HEK293 (cell line): ENCODE data around the gene GTPBP3.

Source experiments
- CTCF ChIA-PET: fragments of 350-600 bp; formaldehyde crosslinking; extraction: SDS; loops from one replicate; lab custom pipeline; 2021; ENCODE audit warnings: antibody characterized with exemption; lab: Yijun Ruan, JAX
- POLR2A ChIA-PET: fragments of 300-600 bp; formaldehyde crosslinking; extraction: SDS; loops from one replicate; lab custom pipeline; 2020; ENCODE audit warnings: antibody characterized with exemption, inconsistent platforms; lab: Yijun Ruan, JAX
- H3K27ac ChIP-seq: fragments of 200-500 bp; sonication (Bioruptor generic); 2 replicates; pipeline ENCODE4 v1.5.1; 2014; ENCODE audit warnings: low read depth, low read length, control low read depth, inconsistent platforms; ENCODE audit errors: extremely low read depth
- H3K36me3 ChIP-seq, 2 experiments: fragments of 200-500 bp in 1 of 2; sonication (Bioruptor generic) in 1 of 2; 1 replicate in 1 of 2; 2 replicates in 1 of 2; pipeline ENCODE4 v1.5.1; 2014 to 2017; ENCODE audit warnings: inconsistent platforms in 2 of 2, low read length in 2 of 2; ENCODE audit not compliant: control insufficient read depth in 2 of 2, insufficient read depth in 1 of 2
- H3K4me1 ChIP-seq: fragments of 200-500 bp; sonication (Bioruptor generic); 2 replicates; pipeline ENCODE4 v1.5.1; 2014; ENCODE audit warnings: mild to moderate bottlenecking, low read length, inconsistent platforms; ENCODE audit not compliant: control insufficient read depth, insufficient read depth
- H3K4me3 ChIP-seq: 2 replicates; pipeline ENCODE4 v1.5.1; 2011; ENCODE audit warnings: low read depth, mild to moderate bottlenecking, control low read depth, low read length, moderate library complexity
- H3K9me3 ChIP-seq: fragments of 200-500 bp; sonication (Bioruptor generic); 2 replicates; pipeline ENCODE4 v1.5.1; 2014; ENCODE audit warnings: low read depth, low read length, inconsistent platforms; ENCODE audit not compliant: control insufficient read depth, insufficient read depth
- BCL11B ChIP-seq: fragments of 450-650 bp; formaldehyde crosslinking; IDR thresholded peaks from 2 replicates; pipeline ENCODE4 v1.5.1; 2016; ENCODE audit warnings: low read depth, missing biosample characterization, missing genetic modification characterization
- IKZF3 ChIP-seq: fragments of 450-650 bp; IDR thresholded peaks from 2 replicates; pipeline ENCODE4 v1.5.0; 2018; ENCODE audit warnings: missing biosample characterization, mild to moderate bottlenecking, missing genetic modification characterization, moderate library complexity
- KLF16 ChIP-seq: fragments of 450-650 bp; formaldehyde crosslinking; IDR thresholded peaks from 2 replicates; pipeline ENCODE4 v1.5.1; 2017; ENCODE audit warnings: missing biosample characterization, missing genetic modification characterization
- SALL2 ChIP-seq: fragments of 450-650 bp; formaldehyde crosslinking; IDR thresholded peaks from 2 replicates; pipeline ENCODE4 v1.5.0; 2017; ENCODE audit warnings: missing biosample characterization, mild to moderate bottlenecking, missing genetic modification characterization, borderline replicate concordance
- YY1 ChIP-seq: fragments of 450-650 bp; formaldehyde crosslinking; IDR thresholded peaks from 2 replicates; pipeline ENCODE4 v1.5.1; 2018; ENCODE audit warnings: missing biosample characterization, missing genetic modification characterization
- ZBTB48 ChIP-seq: fragments of 450-650 bp; formaldehyde crosslinking; IDR thresholded peaks from 2 replicates; pipeline ENCODE4 v1.5.1; 2016; ENCODE audit warnings: missing biosample characterization, missing genetic modification characterization
- ZBTB7A ChIP-seq: fragments of 450-650 bp; formaldehyde crosslinking; IDR thresholded peaks from 2 replicates; pipeline ENCODE4 v1.5.1; 2016; ENCODE audit warnings: low read depth, missing biosample characterization, missing genetic modification characterization
- ZFP41 ChIP-seq: fragments of 450-650 bp; formaldehyde crosslinking; IDR thresholded peaks from 2 replicates; pipeline ENCODE4 v1.5.1; 2016; ENCODE audit warnings: missing biosample characterization, missing genetic modification characterization, borderline replicate concordance
- ZFP69B ChIP-seq: fragments of 450-650 bp; formaldehyde crosslinking; IDR thresholded peaks from 2 replicates; pipeline ENCODE4 v1.5.1; 2016; ENCODE audit warnings: missing biosample characterization, missing genetic modification characterization
- ZNF16 ChIP-seq: fragments of 450-650 bp; formaldehyde crosslinking; IDR thresholded peaks from 2 replicates; pipeline ENCODE4 v1.5.1; 2016; ENCODE audit warnings: low read depth, missing biosample characterization, missing genetic modification characterization
- ZNF19 ChIP-seq: fragments of 450-650 bp; formaldehyde crosslinking; IDR thresholded peaks from 2 replicates; pipeline ENCODE4; 2016; ENCODE audit warnings: missing biosample characterization, missing genetic modification characterization, low read depth
- ZNF24 ChIP-seq: fragments of 450-650 bp; formaldehyde crosslinking; IDR thresholded peaks from 2 replicates; pipeline ENCODE4 v1.5.1; 2016; ENCODE audit warnings: missing biosample characterization, missing genetic modification characterization
- ZNF266 ChIP-seq: fragments of 450-650 bp; formaldehyde crosslinking; IDR thresholded peaks from 2 replicates; pipeline ENCODE4 v1.5.1; 2016; ENCODE audit warnings: missing biosample characterization, missing genetic modification characterization, low read depth
- ZNF324 ChIP-seq: fragments of 450-650 bp; formaldehyde crosslinking; IDR thresholded peaks from 2 replicates; pipeline ENCODE4 v1.5.1; 2016; ENCODE audit warnings: missing biosample characterization, missing genetic modification characterization
- ZNF341 ChIP-seq: fragments of 450-650 bp; formaldehyde crosslinking; IDR thresholded peaks from 2 replicates; pipeline ENCODE4; 2016; ENCODE audit warnings: low read depth, missing biosample characterization, missing genetic modification characterization
- ZNF510 ChIP-seq: fragments of 450-650 bp; formaldehyde crosslinking; IDR thresholded peaks from 2 replicates; pipeline ENCODE4 v1.5.1; 2018; ENCODE audit warnings: mild to moderate bottlenecking, missing genetic modification characterization, missing biosample characterization; ENCODE audit not compliant: insufficient replicate concordance
- ZNF514 ChIP-seq: fragments of 450-650 bp; formaldehyde crosslinking; IDR thresholded peaks from 2 replicates; pipeline ENCODE4 v1.5.1; 2016; ENCODE audit warnings: missing biosample characterization, missing genetic modification characterization
- ZNF521 ChIP-seq: fragments of 450-650 bp; formaldehyde crosslinking; IDR thresholded peaks from 2 replicates; pipeline ENCODE4 v1.5.1; 2017; ENCODE audit warnings: missing biosample characterization, mild to moderate bottlenecking, missing genetic modification characterization
- ZNF664 ChIP-seq: fragments of 450-650 bp; formaldehyde crosslinking; IDR thresholded peaks from 2 replicates; pipeline ENCODE4 v1.5.1; 2016; ENCODE audit warnings: missing biosample characterization, missing genetic modification characterization
- ZNF701 ChIP-seq: fragments of 450-650 bp; formaldehyde crosslinking; IDR thresholded peaks from 2 replicates; pipeline ENCODE4 v1.5.1; 2016; ENCODE audit warnings: missing biosample characterization, missing genetic modification characterization
- ZNF768 ChIP-seq: fragments of 450-650 bp; formaldehyde crosslinking; IDR thresholded peaks from 2 replicates; pipeline ENCODE4 v1.5.1; 2018; ENCODE audit warnings: missing biosample characterization, mild to moderate bottlenecking, missing genetic modification characterization
- ZNF830 ChIP-seq: fragments of 450-650 bp; IDR thresholded peaks from 2 replicates; pipeline ENCODE4 v1.5.0; 2018; ENCODE audit warnings: missing biosample characterization, missing genetic modification characterization, low read depth, mild to moderate bottlenecking, moderate library complexity
- ZSCAN30 ChIP-seq: fragments of 450-650 bp; IDR thresholded peaks from 2 replicates; pipeline ENCODE4 v1.5.1; 2018; ENCODE audit warnings: missing biosample characterization, mild to moderate bottlenecking, missing genetic modification characterization, moderate library complexity
- TF ChIP-seq, protein P1 (sequence below): fragments of 450-650 bp; IDR thresholded peaks from 2 replicates; pipeline ENCODE4 v1.5.1; 2018; ENCODE audit warnings: missing biosample characterization, mild to moderate bottlenecking, missing genetic modification characterization
- TF ChIP-seq, protein P2 (sequence below): fragments of 450-650 bp; formaldehyde crosslinking; IDR thresholded peaks from 2 replicates; pipeline ENCODE4 v1.5.1; 2017; ENCODE audit warnings: missing biosample characterization, mild to moderate bottlenecking, missing genetic modification characterization, moderate library complexity
- TF ChIP-seq, protein P3 (sequence below): fragments of 450-650 bp; formaldehyde crosslinking; IDR thresholded peaks from 2 replicates; pipeline ENCODE4 v1.5.1; 2016; ENCODE audit warnings: missing biosample characterization, missing genetic modification characterization
- TF ChIP-seq, protein P4 (sequence below): fragments of 450-650 bp; formaldehyde crosslinking; IDR thresholded peaks from 2 replicates; pipeline ENCODE4 v1.5.1; 2017; ENCODE audit warnings: missing biosample characterization, missing genetic modification characterization

GTPBP3 gene

DNA sequence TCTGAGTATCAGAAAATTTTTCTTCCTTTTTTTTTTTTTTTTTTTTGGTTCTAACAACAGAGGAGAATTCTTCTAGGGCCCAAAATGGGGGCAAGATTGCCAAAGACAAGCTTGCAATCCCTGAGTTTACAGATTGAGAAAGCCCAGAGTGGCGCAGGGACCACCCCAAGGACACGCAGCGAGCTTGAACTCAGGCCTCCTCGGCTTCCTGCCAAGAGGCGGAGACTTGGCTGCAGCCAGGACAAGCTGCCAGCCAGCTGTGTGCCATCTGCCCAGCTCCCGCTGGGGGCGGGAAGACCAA, 32.2 kb upstream of the GTPBP3 start (continued):
- TF ChIP-seq KLF16 (tag by site-specific recombination): peak; percentile 85
- TF ChIP-seq, protein P1, sequence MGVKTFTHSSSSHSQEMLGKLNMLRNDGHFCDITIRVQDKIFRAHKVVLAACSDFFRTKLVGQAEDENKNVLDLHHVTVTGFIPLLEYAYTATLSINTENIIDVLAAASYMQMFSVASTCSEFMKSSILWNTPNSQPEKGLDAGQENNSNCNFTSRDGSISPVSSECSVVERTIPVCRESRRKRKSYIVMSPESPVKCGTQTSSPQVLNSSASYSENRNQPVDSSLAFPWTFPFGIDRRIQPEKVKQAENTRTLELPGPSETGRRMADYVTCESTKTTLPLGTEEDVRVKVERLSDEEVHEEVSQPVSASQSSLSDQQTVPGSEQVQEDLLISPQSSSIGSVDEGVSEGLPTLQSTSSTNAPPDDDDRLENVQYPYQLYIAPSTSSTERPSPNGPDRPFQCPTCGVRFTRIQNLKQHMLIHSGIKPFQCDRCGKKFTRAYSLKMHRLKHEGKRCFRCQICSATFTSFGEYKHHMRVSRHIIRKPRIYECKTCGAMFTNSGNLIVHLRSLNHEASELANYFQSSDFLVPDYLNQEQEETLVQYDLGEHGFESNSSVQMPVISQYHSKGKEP (tag by site-specific recombination): peak; percentile 91; the same call in 1 of the 2 replicates
- peak; percentile 89 for TF ChIP-seq ZSCAN30 (tag by site-specific recombination)
- peak; percentile 74; the same call in 1 of the 2 replicates for TF ChIP-seq ZNF324 (tag by site-specific recombination)
- TF ChIP-seq, protein P2, sequence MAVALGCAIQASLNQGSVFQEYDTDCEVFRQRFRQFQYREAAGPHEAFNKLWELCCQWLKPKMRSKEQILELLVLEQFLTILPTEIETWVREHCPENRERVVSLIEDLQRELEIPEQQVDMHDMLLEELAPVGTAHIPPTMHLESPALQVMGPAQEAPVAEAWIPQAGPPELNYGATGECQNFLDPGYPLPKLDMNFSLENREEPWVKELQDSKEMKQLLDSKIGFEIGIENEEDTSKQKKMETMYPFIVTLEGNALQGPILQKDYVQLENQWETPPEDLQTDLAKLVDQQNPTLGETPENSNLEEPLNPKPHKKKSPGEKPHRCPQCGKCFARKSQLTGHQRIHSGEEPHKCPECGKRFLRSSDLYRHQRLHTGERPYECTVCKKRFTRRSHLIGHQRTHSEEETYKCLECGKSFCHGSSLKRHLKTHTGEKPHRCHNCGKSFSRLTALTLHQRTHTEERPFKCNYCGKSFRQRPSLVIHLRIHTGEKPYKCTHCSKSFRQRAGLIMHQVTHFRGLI (tag by site-specific recombination): peak; percentile 95; the same call in 1 of the 2 replicates
- no peak for TF ChIP-seq ZFP41 (tag by site-specific recombination)
- TF ChIP-seq ZNF16 (tag by site-specific recombination): no peak
- TF ChIP-seq, protein P3, sequence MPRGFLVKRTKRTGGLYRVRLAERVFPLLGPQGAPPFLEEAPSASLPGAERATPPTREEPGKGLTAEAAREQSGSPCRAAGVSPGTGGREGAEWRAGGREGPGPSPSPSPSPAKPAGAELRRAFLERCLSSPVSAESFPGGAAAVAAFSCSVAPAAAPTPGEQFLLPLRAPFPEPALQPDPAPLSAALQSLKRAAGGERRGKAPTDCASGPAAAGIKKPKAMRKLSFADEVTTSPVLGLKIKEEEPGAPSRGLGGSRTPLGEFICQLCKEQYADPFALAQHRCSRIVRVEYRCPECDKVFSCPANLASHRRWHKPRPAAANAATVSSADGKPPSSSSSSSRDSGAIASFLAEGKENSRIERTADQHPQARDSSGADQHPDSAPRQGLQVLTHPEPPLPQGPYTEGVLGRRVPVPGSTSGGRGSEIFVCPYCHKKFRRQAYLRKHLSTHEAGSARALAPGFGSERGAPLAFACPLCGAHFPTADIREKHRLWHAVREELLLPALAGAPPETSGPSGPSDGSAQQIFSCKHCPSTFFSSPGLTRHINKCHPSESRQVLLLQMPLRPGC (tag by site-specific recombination): peak; percentile 50; the same call in 1 of the 2 replicates
- peak; percentile 14; the same call in 1 of the 2 replicates for TF ChIP-seq ZBTB48 (tag by site-specific recombination)
- TF ChIP-seq, protein P4, sequence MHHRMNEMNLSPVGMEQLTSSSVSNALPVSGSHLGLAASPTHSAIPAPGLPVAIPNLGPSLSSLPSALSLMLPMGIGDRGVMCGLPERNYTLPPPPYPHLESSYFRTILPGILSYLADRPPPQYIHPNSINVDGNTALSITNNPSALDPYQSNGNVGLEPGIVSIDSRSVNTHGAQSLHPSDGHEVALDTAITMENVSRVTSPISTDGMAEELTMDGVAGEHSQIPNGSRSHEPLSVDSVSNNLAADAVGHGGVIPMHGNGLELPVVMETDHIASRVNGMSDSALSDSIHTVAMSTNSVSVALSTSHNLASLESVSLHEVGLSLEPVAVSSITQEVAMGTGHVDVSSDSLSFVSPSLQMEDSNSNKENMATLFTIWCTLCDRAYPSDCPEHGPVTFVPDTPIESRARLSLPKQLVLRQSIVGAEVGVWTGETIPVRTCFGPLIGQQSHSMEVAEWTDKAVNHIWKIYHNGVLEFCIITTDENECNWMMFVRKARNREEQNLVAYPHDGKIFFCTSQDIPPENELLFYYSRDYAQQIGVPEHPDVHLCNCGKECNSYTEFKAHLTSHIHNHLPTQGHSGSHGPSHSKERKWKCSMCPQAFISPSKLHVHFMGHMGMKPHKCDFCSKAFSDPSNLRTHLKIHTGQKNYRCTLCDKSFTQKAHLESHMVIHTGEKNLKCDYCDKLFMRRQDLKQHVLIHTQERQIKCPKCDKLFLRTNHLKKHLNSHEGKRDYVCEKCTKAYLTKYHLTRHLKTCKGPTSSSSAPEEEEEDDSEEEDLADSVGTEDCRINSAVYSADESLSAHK (tag by site-specific recombination): peak; percentile 51
- no peak for TF ChIP-seq ZFP69B (tag by site-specific recombination)
- 0 out of 2 replicates have a peak, but pooled peaks have one; percentile 25 for TF ChIP-seq BCL11B
- 0 out of 2 replicates have a peak, but pooled peaks have one; percentile 51 for TF ChIP-seq ZNF24 (tag by site-specific recombination)
- TF ChIP-seq IKZF3 (tag by site-specific recombination): peak; percentile 91

DNA sequence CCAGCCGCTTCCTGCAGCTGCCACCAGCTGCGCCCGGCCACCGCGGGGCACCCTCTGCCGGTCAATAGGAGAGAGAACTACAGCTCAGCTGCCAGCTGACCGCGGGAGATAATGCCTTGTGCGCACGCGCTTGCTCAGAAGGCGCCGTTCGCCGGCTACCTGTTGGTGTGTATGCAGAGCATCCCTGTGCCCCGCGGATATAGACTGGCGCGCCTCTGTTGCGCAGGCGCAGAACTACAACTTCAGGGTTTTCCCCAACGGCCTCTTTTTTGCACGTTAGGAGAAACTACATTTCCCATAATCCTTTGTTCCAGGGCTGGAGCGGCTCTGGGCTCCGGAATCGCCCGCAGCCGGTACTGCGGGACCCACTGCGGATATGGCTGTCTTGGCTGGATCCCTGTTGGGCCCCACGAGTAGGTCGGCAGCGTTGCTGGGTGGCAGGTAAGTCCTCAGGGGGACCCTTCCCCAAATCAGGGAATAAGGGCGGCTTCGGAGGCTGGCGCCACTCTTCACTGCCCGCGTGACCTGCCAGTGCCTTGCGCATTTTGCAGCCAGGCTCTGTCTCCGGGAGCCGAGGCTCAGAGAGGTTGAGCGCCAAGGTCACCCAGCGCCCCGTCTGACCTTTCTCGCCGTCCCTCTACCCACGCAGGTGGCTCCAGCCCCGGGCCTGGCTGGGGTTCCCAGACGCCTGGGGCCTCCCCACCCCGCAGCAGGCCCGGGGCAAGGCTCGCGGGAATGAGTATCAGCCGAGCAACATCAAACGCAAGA, 31.7 kb upstream of the GTPBP3 start, which contains the start of gene MRPL34:
Gene MRPL34 (plus strand): TSS at position 356 of the 768 bp plus-strand sequence. CDS start 21 bp downstream, at position 377.
- Histone ChIP-seq H3K4me3 (peak within 1 kb of the TSS; percentile 83), H3K9me3 (no peaks in the 10 kb centered on the region), H3K36me3 (peaks cover 0 to 11% of the 10 kb centered on the region in 2 experiments; a peak in 1 of 3 replicates), H3K27ac (peak within 1 kb of the TSS; percentile 76), H3K4me1 (peaks cover 3% of the 10 kb centered on the region)
- ChIA-PET CTCF (interaction anchor here (0.5 to 1.7 kb wide), 17 partner anchors 9 to 968 kb away, joined by 3 to 9 read pairs (median 4); partner anchors contain the start of genes ANO8 and IQCN), POLR2A (interaction anchor here (0.5 to 2.8 kb wide), 20 partner anchors 9 to 1012 kb away, joined by 3 to 28 read pairs (median 4); partner anchors contain the start of genes ANO8, BABAM1, NR2F6 and USE1)
- TF ChIP-seq ZNF701 (tag by site-specific recombination): no peak
- TF ChIP-seq ZNF768 (tag by site-specific recombination): peak; percentile 98; the same call in 1 of the 2 replicates
- no peak for TF ChIP-seq ZNF521 (tag by site-specific recombination)
- no peak for TF ChIP-seq ZNF664 (tag by site-specific recombination)
- no peak for TF ChIP-seq ZNF510 (tag by site-specific recombination)
- peak; percentile 42 for TF ChIP-seq YY1
- no peak for TF ChIP-seq ZNF514
- TF ChIP-seq ZBTB7A (tag by site-specific recombination): peak; percentile 40; the same call in 1 of the 2 replicates
- TF ChIP-seq ZNF830: no peak
- no peak for TF ChIP-seq ZNF266
- TF ChIP-seq ZNF19 (tag by site-specific recombination): no peak
- TF ChIP-seq ZFP41 (tag by site-specific recombination): no peak
- TF ChIP-seq, protein P3 (tag by site-specific recombination): peak; percentile 68
- no peak for TF ChIP-seq SALL2
- peak; percentile 53 for TF ChIP-seq ZNF341 (tag by site-specific recombination)
